Heart left ventricle (tissue), 16 donors: ENCODE results near the gene CAPS2. TPM values are rescaled to one million over a fixed set of nuclear protein-coding genes. Genes with fewer than 3 reads are reported as not detected.

Experiments used
- ATAC-seq, 4 donors: fragments of 200-7000 bp; cut with Tn5 transposase; one replicate each; pipeline ENCODE4 v1.9.1; 2020 to 2022; ENCODE audit warnings: moderate library complexity in 4 of 4, mild to moderate bottlenecking in 3 of 4, moderate number of reproducible peaks in 1 of 4
- DNase-seq, 5 donors: peaks; one replicate each; pipeline ENCODE4 v3.0.0-alpha.2; 2020
- H3K27ac ChIP-seq, 12 donors: fragments of 200-600 bp; sonication (generic) in 4 of 12; one replicate each; pipeline versions ENCODE4 v1.5.0 to v1.8.0; 2016 to 2022; ENCODE audit warnings: mild to moderate bottlenecking in 2 of 12
- H3K27me3 ChIP-seq, 9 donors: fragments of 200-600 bp; sonication (generic) in 2 of 9; one replicate each; pipeline versions ENCODE4 v1.5.1 to v1.8.0; 2016 to 2022; ENCODE audit warnings: mild to moderate bottlenecking in 3 of 9
- H3K36me3 ChIP-seq, 9 donors: fragments of 200-600 bp; sonication (generic) in 2 of 9; one replicate each; pipeline versions ENCODE4 v1.5.0 to v1.8.0; 2018 to 2022; ENCODE audit warnings: mild to moderate bottlenecking in 2 of 9
- H3K4me1 ChIP-seq, 12 donors: fragments of 200-600 bp; sonication (generic) in 4 of 12; one replicate each; pipeline versions ENCODE4 v1.5.0 to v1.8.0; 2016 to 2022; ENCODE audit warnings: mild to moderate bottlenecking in 3 of 12
- H3K4me3 ChIP-seq, 12 donors: fragments of 200-600 bp; sonication (generic) in 4 of 12; one replicate each; pipeline versions ENCODE4 v1.5.0 to v1.8.0; 2017 to 2022; ENCODE audit warnings: mild to moderate bottlenecking in 9 of 12, moderate library complexity in 4 of 12
- H3K9me3 ChIP-seq, 12 donors: fragments of 200-600 bp; sonication (generic) in 4 of 12; one replicate each; pipeline versions ENCODE4 v1.5.0 to v1.8.0; 2016 to 2022; ENCODE audit warnings: mild to moderate bottlenecking in 1 of 12
- CTCF ChIP-seq, 12 donors: fragments of 200-600 bp; sonication (generic) in 4 of 12; IDR thresholded peaks; one replicate each; pipeline versions ENCODE4 v1.5.0 to v1.8.0; 2018 to 2022; ENCODE audit warnings: antibody characterized with exemption in 12 of 12, mild to moderate bottlenecking in 5 of 12
- POLR2A ChIP-seq, 2 donors: fragments of 450-650 bp; IDR thresholded peaks; one replicate each; pipeline ENCODE4 v1.6.1; 2017; ENCODE audit warnings: antibody characterized with exemption in 2 of 2, mild to moderate bottlenecking in 2 of 2, moderate library complexity in 2 of 2
- WGBS, 4 donors: extraction: QIAGEN DNeasy Blood & Tissue Kit in 2 of 4; methylation state at CpG; one replicate each; pipeline versions ENCODE4 v1.1.5 to v1.1.7; 2013 to 2018; 5-methylcytosine and 5-hydroxymethylcytosine counted together
- intact Hi-C, 10 donors: fragments of 100-400 bp; cut with DNase I; formaldehyde crosslinking; loops; one replicate each; pipeline versions ENCODE4 v1.11.1 to v1.14.2; 2022
- polyA plus RNA-seq, 2 donors: library from polyadenylated mRNA; stranded (reverse); fragments of 200-250 nt; gene quantifications; one replicate each; pipeline ENCODE4 v1.2.3, GENCODE V29; 2013
- total RNA-seq, 9 donors: library from RNA; depleted of rRNA in 2 of 9; stranded (reverse); fragments of >200 nt in 2 of 9; fragmentation: NEBNext Ultra II Directional in 3 of 9; extraction: Animal tissue kit (Norgen Biotek cat#: 25700) in 3 of 9; gene quantifications; one replicate each; pipeline versions ENCODE4 v1.1.0 to v1.2.4, GENCODE V29; 2016 to 2023
- donor health status: ischemic (EF 13 %, LVEDD 7.1; RV severe dilation, severe dysfunction).
- donor health status: healthy with polysubstance abuse.
- donor health status: DM: no; HTN: yes; CAD: no.
- donor health status: DM: no; HTN: no; CAD: no.
- donor health status: ischemic (EF 25% LVEDD 6.9; RV normal size, moderate dysfunction).
- donor health status: ischemic (EF 25% LVEDD 5.7; RV mildly dilated, moderate dysfunction).
- donor health status: healthy.
- donor health status: DM: yes; HTN: yes; CAD: no.
- donor health status: ischemic (EF 35%, LVEDD 5.7; RV mildly dilated, moderate dysfunction).
- donor health status: nonischemic (EF 11% LVEDD 7.7; RV severe dilation, severe dysfunction).
- donor health status: DM: yes; HTN: yes; CAD: no.
- donor health status: PGD.
- donor health status: ischemic (EF 29% LVEDD 5.4; RV normal size, mild dysfunction).
- donor health status: nonischemic (EF 23%, LVEDD 6.1; RV moderate dilation, normal function).

Gene CAPS2
- total and polyA plus RNA-seq, 11 donors, result 2.4 to 21.6 (median 12.0) TPM

GRCh38 chr12:75305412-75306332, 24.5 kb downstream of the CAPS2 start:
- no peak overlapping the region for H3K4me3 ChIP-seq
- no peak for TF ChIP-seq CTCF (IDR thresholded peaks at IDR 0.05)
- TF ChIP-seq POLR2A (IDR thresholded peaks at IDR 0.05), result no peak
- H3K4me1 ChIP-seq, result peaks cover 0 to 3% (median 0%) of the 10 kb centered on the region in 12 donors
- intact Hi-C loops, result no loop called here
- ATAC-seq (peak in 1 of 4 donors; percentile 50), DNase-seq (peak in 2 of 5 donors; percentile 7 to 25)
- peaks cover 0 to 7% (median 0%) of the 10 kb centered on the region in 12 donors for H3K9me3 ChIP-seq
- no peak overlapping the region for H3K27ac ChIP-seq
- WGBS, 4 donors, result 94 to 95% (median 95%) methylated on average over 29 to 56 of the region's 56 CpGs
- no peaks in the 10 kb centered on the region for H3K27me3 ChIP-seq
- H3K36me3 ChIP-seq, result peaks cover 0 to 28% (median 7%) of the 10 kb centered on the region in 9 donors

GRCh38 chr12:75302781-75303180, 27.3 kb downstream of the CAPS2 start:
- peaks cover 0 to 7% (median 0%) of the 10 kb centered on the region in 12 donors for H3K9me3 ChIP-seq
- peaks cover 0 to 3% (median 0%) of the 10 kb centered on the region in 12 donors for H3K4me1 ChIP-seq
- peaks cover 0 to 31% (median 7%) of the 10 kb centered on the region in 9 donors for H3K36me3 ChIP-seq
- no peaks in the 10 kb centered on the region for H3K27me3 ChIP-seq
- DNase-seq, result no peak
- TF ChIP-seq POLR2A (IDR thresholded peaks at IDR 0.05) (no peak), CTCF (IDR thresholded peaks at IDR 0.05) (no peak)
- no peak overlapping the region for H3K27ac ChIP-seq
- ATAC-seq, result no peak
- intact Hi-C loops, result no loop called here
- no peak overlapping the region for H3K4me3 ChIP-seq

GRCh38 chr12:75302225-75302624, 27.9 kb downstream of the CAPS2 start:
- WGBS, 4 donors, result 88 to 92% (median 92%) methylated on average over 2 of the region's 2 CpGs
- peaks cover 0 to 7% (median 0%) of the 10 kb centered on the region in 12 donors for H3K9me3 ChIP-seq
- intact Hi-C loops, result no loop called here

More at GRCh38 chr12:75302225-75302624, 27.9 kb downstream of the CAPS2 start:
- Histone ChIP-seq H3K4me3 (no peak overlapping the region), H3K36me3 (peaks cover 0 to 31% (median 7%) of the 10 kb centered on the region in 9 donors), H3K27me3 (no peaks in the 10 kb centered on the region), H3K27ac (no peak overlapping the region), H3K4me1 (peaks cover 0 to under 1% (median 0%) of the 10 kb centered on the region in 12 donors)
- DNase-seq (no peak), ATAC-seq (no peak)
- no peak for TF ChIP-seq POLR2A (IDR thresholded peaks at IDR 0.05)
- TF ChIP-seq CTCF (IDR thresholded peaks at IDR 0.05), result no peak
